K562 (cell line): ENCODE data around the gene EXOC3L1. TPM values are rescaled to one million over a fixed set of nuclear protein-coding genes. Genes with fewer than 3 reads are reported as not detected.

Source experiments
- ATAC-seq: fragments of 200-7000 bp; cut with Tn5 transposase; 3 replicates; pipeline ENCODE4 v1.9.1; 2020; ENCODE audit warnings: moderate library complexity
- BruUV-seq: library from RNA; stranded (reverse); fragments of 400-500 nt; replicated peaks from 2 replicates; lab custom pipeline; 2021; lab: Mats Ljungman, UMichigan
- CTCF ChIA-PET: fragments of 300-600 bp; formaldehyde crosslinking; extraction: SDS; loops from one replicate; lab custom pipeline; 2021; ENCODE audit warnings: low intra/inter-chr PET ratio; lab: Yijun Ruan, JAX
- POLR2A ChIA-PET: fragments of 300-600, 350-650 bp; sonication (Branson Sonifier 250); formaldehyde crosslinking; extraction: SDS; loops from one replicate; lab custom pipeline; 2021; ENCODE audit warnings: antibody characterized with exemption, inconsistent platforms; lab: Yijun Ruan, JAX
- DNase-seq, 4 experiments: peaks; one replicate each; pipeline versions ENCODE4 v3.0.0 to v3.0.0-alpha.2; 2011 to 2018; ENCODE audit warnings: low spot score in 3 of 4, mixed read lengths in 3 of 4; ENCODE audit errors: extremely low read depth in 1 of 4
- FAIRE-seq: peaks from 2 replicates; lab custom pipeline; 2011; peaks lifted over from hg19 to GRCh38; lab: Jason Lieb, UNC
- H2AFZ ChIP-seq: 2 replicates; pipeline ENCODE4 v1.6.0; 2011; ENCODE audit warnings: low read depth, low read length, control low read depth, inconsistent platforms
- H3K27ac ChIP-seq: fragments of 200-600 bp; 3 replicates; pipeline ENCODE4 v1.8.0; 2011; ENCODE audit warnings: low read depth, mild to moderate bottlenecking, control low read depth, inconsistent platforms, low read length, moderate library complexity, mixed read lengths; ENCODE audit errors: extremely low read depth
- H3K27me3 ChIP-seq, 2 experiments: fragments of 300-600 bp in 1 of 2; 2 replicates in 1 of 2; 3 replicates in 1 of 2; pipeline versions ENCODE4 v1.6.0 to v1.8.0; 2011; ENCODE audit warnings: inconsistent platforms in 2 of 2, low read length in 2 of 2, mild to moderate bottlenecking in 1 of 2, mixed read lengths in 1 of 2, moderate library complexity in 1 of 2; ENCODE audit not compliant: control insufficient read depth in 2 of 2, insufficient read depth in 2 of 2
- H3K36me3 ChIP-seq: fragments of 300-600 bp; 3 replicates; pipeline ENCODE4 v1.8.0; 2011; ENCODE audit warnings: mild to moderate bottlenecking, low read length, inconsistent platforms; ENCODE audit not compliant: control insufficient read depth, insufficient read depth
- H3K4me1 ChIP-seq, 2 experiments: fragments of 200-600 bp in 1 of 2; replicated peaks in 1 of 2; 2 replicates in 1 of 2; 3 replicates in 1 of 2; pipeline versions ENCODE4 v1.5.1 to v1.8.0; 2011; ENCODE audit warnings: inconsistent platforms in 2 of 2, low read length in 2 of 2, mild to moderate bottlenecking in 1 of 2, mixed read lengths in 1 of 2, moderate library complexity in 1 of 2; ENCODE audit not compliant: control insufficient read depth in 2 of 2, insufficient read depth in 2 of 2
- H3K4me2 ChIP-seq: 2 replicates; pipeline ENCODE4 v1.6.1; 2011; ENCODE audit warnings: low read length, control low read depth, inconsistent platforms, mixed read lengths; ENCODE audit not compliant: insufficient read depth
- H3K4me3 ChIP-seq: fragments of 200-600 bp; sonication (generic), shearing (Covaris generic); 2 replicates; pipeline ENCODE4 v1.5.1; 2016; ENCODE audit warnings: control low read depth, inconsistent platforms
- H3K79me2 ChIP-seq: fragments of 200-600 bp; 3 replicates; pipeline ENCODE4 v1.8.0; 2011; ENCODE audit warnings: low read length, inconsistent platforms; ENCODE audit not compliant: control insufficient read depth, insufficient read depth
- H3K9ac ChIP-seq, 2 experiments: 2 replicates each; pipeline versions ENCODE4 v1.6.0 to v1.6.1; 2011; ENCODE audit warnings: low read depth in 2 of 2, low read length in 2 of 2, control low read depth in 1 of 2, inconsistent platforms in 1 of 2, mild to moderate bottlenecking in 1 of 2, mixed read lengths in 1 of 2; ENCODE audit not compliant: insufficient read depth in 1 of 2
- H3K9me1 ChIP-seq: one replicate; pipeline ENCODE4 v1.6.0; 2011; ENCODE audit warnings: inconsistent platforms, mild to moderate bottlenecking, low read length, moderate library complexity; ENCODE audit not compliant: control insufficient read depth, insufficient read depth
- H3K9me3 ChIP-seq: replicated peaks from 2 replicates; pipeline ENCODE4 v1.5.1; 2011; ENCODE audit warnings: low read depth, low read length, inconsistent platforms; ENCODE audit not compliant: control insufficient read depth, insufficient read depth
- H4K20me1 ChIP-seq: replicated peaks from 2 replicates; pipeline ENCODE4 v1.6.1; 2011; ENCODE audit warnings: low read length, inconsistent platforms, mixed read lengths; ENCODE audit not compliant: control insufficient read depth, insufficient read depth
- ADNP ChIP-seq: fragments of 200-800 bp; sonication (Bioruptor generic); IDR thresholded peaks from 2 replicates; pipeline ENCODE4 v1.6.1; 2016; ENCODE audit warnings: missing genetic modification characterization, missing compliant biosample characterization
- ATF1 ChIP-seq, 2 experiments: fragments of 450-650 bp in 1 of 2; IDR thresholded peaks; 2 replicates each; pipeline ENCODE4 v1.6.1; 2016; ENCODE audit warnings: missing compliant biosample characterization in 1 of 2, missing genetic modification characterization in 1 of 2
- ATF6 ChIP-seq: sonication (generic); formaldehyde crosslinking; IDR thresholded peaks from 2 replicates; pipeline ENCODE4 v1.4.0; 2020; ENCODE audit warnings: mild to moderate bottlenecking, missing genetic modification reagents
- BCL6 ChIP-seq: fragments of 250-450 bp; sonication (Bioruptor Pico); IDR thresholded peaks from 2 replicates; pipeline ENCODE4 v1.4.0; 2020
- DLX4 ChIP-seq: fragments of 250-450 bp; sonication (Bioruptor Pico); IDR thresholded peaks from 2 replicates; pipeline ENCODE4 v1.6.1; 2021; ENCODE audit warnings: mild to moderate bottlenecking
- DNMT1 ChIP-seq: fragments of 450-650 bp; IDR thresholded peaks from 2 replicates; pipeline ENCODE4 v1.6.1; 2016; ENCODE audit warnings: antibody characterized with exemption, mild to moderate bottlenecking
- FOXM1 ChIP-seq, 2 experiments: fragments of 450-650 bp in 1 of 2; sonication (generic) in 1 of 2; formaldehyde crosslinking in 1 of 2; IDR thresholded peaks; 2 replicates each; pipeline versions ENCODE4 v1.6.1 to v1.9.0; 2017 to 2022; ENCODE audit warnings: low read depth in 2 of 2, mild to moderate bottlenecking in 2 of 2, missing genetic modification reagents in 1 of 2, moderate library complexity in 1 of 2
- PHF21A ChIP-seq: fragments of 450-650 bp; IDR thresholded peaks from 2 replicates; pipeline ENCODE4 v1.6.1; 2017; ENCODE audit warnings: low read depth, borderline replicate concordance
- SMAD1 ChIP-seq: fragments of 150-350 bp; IDR thresholded peaks from 2 replicates; pipeline ENCODE4 v1.6.1; 2014; ENCODE audit warnings: low read length, low read depth; ENCODE audit not compliant: partially characterized antibody
- ZBTB17 ChIP-seq: fragments of 450-650 bp; formaldehyde crosslinking; IDR thresholded peaks from 2 replicates; pipeline ENCODE4 v1.4.0; 2020; ENCODE audit warnings: mild to moderate bottlenecking
- ZBTB26 ChIP-seq: fragments of 450-650 bp; formaldehyde crosslinking; IDR thresholded peaks from 2 replicates; pipeline ENCODE4 v1.4.0; 2022; ENCODE audit warnings: missing genetic modification characterization
- ZNF75A ChIP-seq: fragments of 450-650 bp; formaldehyde crosslinking; IDR thresholded peaks from 2 replicates; pipeline ENCODE4 v1.4.0; 2020; ENCODE audit warnings: mild to moderate bottlenecking
- WGBS: fragments of 100-300 bp; shearing (Covaris generic); methylation state at CpG from one replicate; pipeline ENCODE4 v1.1.6; 2016; ENCODE audit warnings: low coverage, mixed read lengths; ENCODE audit not compliant: insufficient coverage; ENCODE audit errors: missing lambda C conversion rate; 5-methylcytosine and 5-hydroxymethylcytosine counted together
- in situ Hi-C: fragments of 300-500 bp; cut with MboI; formaldehyde crosslinking; loops from 4 replicates; pipeline ENCODE4 v1.15.0; 2018; ENCODE audit warnings: inconsistent platforms, mixed read lengths
- intact Hi-C: fragments of 100-400 bp; cut with micrococcal nuclease; formaldehyde crosslinking; loops from 2 replicates; pipeline ENCODE4 v1.14.2; 2022
- polyA plus RNA-seq, 8 experiments: library from polyadenylated mRNA; depleted of rRNA in 4 of 8; stranded (reverse) in 5 of 8; unstranded in 3 of 8; fragments of >200 nt; fragmentation: Nextera tagmentation in 2 of 8; fragmentation: Illumina TruSeq in 1 of 8; extraction: Ambion mirVana in 2 of 8; extraction: Trizol in 1 of 8; gene quantifications; 2 replicates each; pipeline versions ENCODE4 v1.2.1 to v1.2.3, GENCODE V29; 2011 to 2014; ENCODE audit warnings: inconsistent platforms in 1 of 8, missing spikeins in 1 of 8
- total RNA-seq, 7 experiments: library from RNA; depleted of rRNA in 6 of 7; stranded (reverse); fragments of >200 nt in 6 of 7; fragmentation: Illumina TruSeq in 2 of 7; extraction: Trizol in 2 of 7; gene quantifications; 2 replicates each; pipeline versions ENCODE4 v1.2.1 to v1.2.3, GENCODE V29; 2011 to 2021; ENCODE audit warnings: low replicate concordance in 1 of 7

Gene EXOC3L1
- total and polyA plus RNA-seq, 9 of the 15 experiments (the other 6 are each of a cell fraction or from before 2014, with no cell fraction given): 0.08 TPM; not detected in 8

GRCh38 chr16:67187175-67187890 lies 2.6 kb downstream of the EXOC3L1 start:
- peaks cover 11% of the 10 kb centered on the region for H4K20me1 ChIP-seq
- no TSS peak for BruUV-seq
- no peak overlapping the region for H3K4me3 ChIP-seq
- H3K27me3 ChIP-seq: no peaks in the 10 kb centered on the region
- WGBS: 50% methylated on average over 25 of the region's 26 CpGs
- FAIRE-seq (no peak), DNase-seq (no peak), ATAC-seq (no peak)
- POLR2A ChIA-PET: no interaction called here
- no peak overlapping the region for H2AFZ ChIP-seq
- H3K4me1 ChIP-seq: peaks cover 31 to 59% of the 10 kb centered on the region in 2 experiments
- in situ Hi-C loops: no loop called here
- H3K9me3 ChIP-seq: no peaks in the 10 kb centered on the region
- H3K4me2 ChIP-seq: no peak overlapping the region
- no peaks in the 10 kb centered on the region for H3K9me1 ChIP-seq
- TF ChIP-seq SMAD1: no peak
- TF ChIP-seq PHF21A: no peak
- no peak for TF ChIP-seq BCL6
- TF ChIP-seq ZBTB26 (CRISPR knock-in tag): no peak
- TF ChIP-seq ZNF75A (CRISPR knock-in tag): no peak
- no peak for TF ChIP-seq ATF1 (CRISPR knock-in tag; IDR thresholded peaks at IDR 0.05)
- no peak for TF ChIP-seq ATF1 (tag; IDR thresholded peaks at IDR 0.05)
- TF ChIP-seq DNMT1: no peak
- no peak for TF ChIP-seq ATF6 (CRISPR knock-in tag)
- no peak for TF ChIP-seq DLX4 (CRISPR knock-in tag)
- no peak for TF ChIP-seq FOXM1 (IDR thresholded peaks at IDR 0.05; ENCODE audit: low read depth)
- no peak for TF ChIP-seq FOXM1 (CRISPR knock-in tag; IDR thresholded peaks at IDR 0.05; ENCODE audit: low read depth)
- TF ChIP-seq ADNP (tag): no peak
- no peak for TF ChIP-seq ZBTB17
- TF ChIP-seq, all 486 proteins: peak for 0
- Histone ChIP-seq H3K36me3 (no peaks in the 10 kb centered on the region), H3K9ac (peak overlapping the region in 1 of 2 experiments; percentile 26; a peak in 1 of 4 replicates), H3K27ac (no peak overlapping the region), H3K79me2 (peaks cover 22% of the 10 kb centered on the region)
- CTCF ChIA-PET: no interaction called here
- intact Hi-C loops: loop anchor here (10.0 kb wide), 2 partner anchors 173 to 233 kb away; no protein-coding TSS in a partner anchor
